HG03108 (cell line): ENCODE results near the gene NKX2-2.

Experiments used
- ATAC-seq: cut with Tn5 transposase; IDR thresholded peaks from one replicate; pipeline ENCODE4 v1.9.1; 2021; ENCODE audit warnings: moderate library complexity; ENCODE audit not compliant: unreplicated experiment

The NKX2-2 gene

GRCh38 chr20:21522481-21523280 lies 8.8 kb upstream of the NKX2-2 start:
- ATAC-seq = no peak

GRCh38 chr20:21521596-21522480 lies 8.0 kb upstream of the NKX2-2 start:
- no peak for ATAC-seq

- no peak for ATAC-seq
These were observed 7.1 kb upstream of the NKX2-2 start for GRCh38 chr20:21520702-21521595.

- no peak for ATAC-seq
These were observed 5.3 kb upstream of the NKX2-2 start for GRCh38 chr20:21519136-21519584.

GRCh38 chr20:21518292-21518991 lies 4.6 kb upstream of the NKX2-2 start:
- ATAC-seq = no peak

GRCh38 chr20:21517566-21518277 lies 3.9 kb upstream of the NKX2-2 start:
- ATAC-seq = no peak

- no peak for ATAC-seq
These were observed 3.1 kb upstream of the NKX2-2 start for GRCh38 chr20:21516861-21517565.

GRCh38 chr20:21516180-21516567 lies 2.3 kb upstream of the NKX2-2 start:
- no peak for ATAC-seq

GRCh38 chr20:21515300-21516179 lies 1.7 kb upstream of the NKX2-2 start:
- ATAC-seq = no peak

GRCh38 chr20:21514553-21515251 lies 838 bp upstream of the NKX2-2 start:
- no peak for ATAC-seq

- no peak for ATAC-seq
These were observed 642 bp downstream of the NKX2-2 start for GRCh38 chr20:21513181-21513663.

GRCh38 chr20:21512634-21513180 lies 1.2 kb downstream of the NKX2-2 start:
- ATAC-seq = no peak

- ATAC-seq = no peak
These were observed 1.8 kb downstream of the NKX2-2 start for GRCh38 chr20:21511850-21512633.

- no peak for ATAC-seq
These were observed 2.4 kb downstream of the NKX2-2 start for GRCh38 chr20:21511485-21511849.

GRCh38 chr20:21510414-21511384 lies 3.2 kb downstream of the NKX2-2 start:
- no peak for ATAC-seq
